ENCODE data around the gene UBQLNL.
A peak's percentile ranks its signal among the peaks of the same experiment; 100 is the strongest.

Gene UBQLNL

GRCh38 chr11:5488385-5488784 is 28.1 kb downstream of the UBQLNL start, which contains the start of gene OR52D1:
TSS of gene OR52D1 (plus strand) at chr11:5488685. CDS start at chr11:5488707, 22 bp downstream.
- no peak for DNase-seq (ENCODE audit: low read depth, low spot score)
- no peak for TF ChIP-seq CTCF (IDR thresholded peaks at IDR 0.05; ENCODE audit: insufficient read depth, low read length, missing control alignments)
- CTCF ChIA-PET: no interaction called here
- POLR2A ChIA-PET: no interaction called here
- no peak within 1 kb of the TSS for H3K4me3 ChIP-seq (ENCODE audit: low read depth, low read length)

- ChIA-PET POLR2A (no interaction called here), CTCF (interaction anchor here (1.7 kb wide), 1 partner anchor 10 kb away, joined by 11 read pairs; no protein-coding TSS in a partner anchor)
- DNase-seq (ENCODE audit: low read depth, low spot score): no peak
- TF ChIP-seq CTCF (IDR thresholded peaks at IDR 0.05; ENCODE audit: insufficient read depth, low read length, missing control alignments): no peak
- no peak overlapping the region for H3K4me3 ChIP-seq (ENCODE audit: low read depth, low read length)
Measured at GRCh38 chr11:5486421-5486820, 30.1 kb downstream of the UBQLNL start.

GRCh38 chr11:5486003-5486402 is 30.5 kb downstream of the UBQLNL start:
- no peak overlapping the region for H3K4me3 ChIP-seq (ENCODE audit: low read depth, low read length)
- TF ChIP-seq CTCF (IDR thresholded peaks at IDR 0.05; ENCODE audit: insufficient read depth, low read length, missing control alignments): no peak
- ChIA-PET CTCF (interaction anchor here (1.7 kb wide), 1 partner anchor 9 kb away, joined by 11 read pairs; no protein-coding TSS in a partner anchor), POLR2A (no interaction called here)
- no peak for DNase-seq (ENCODE audit: low read depth, low spot score)

GRCh38 chr11:5476186-5476819 is 40.2 kb downstream of the UBQLNL start:
- DNase-seq (ENCODE audit: low read depth, low spot score): peak; percentile 10
- ChIA-PET POLR2A (no interaction called here), CTCF (interaction anchor here (0.8 to 2.8 kb wide), 34 partner anchors 9 to 417 kb away, joined by 3 to 30 read pairs (median 5); partner anchors contain the start of genes OR52N2, TRIM22 and UBQLN3)
- no peak overlapping the region for H3K4me3 ChIP-seq (ENCODE audit: low read depth, low read length)
- TF ChIP-seq CTCF (IDR thresholded peaks at IDR 0.05; ENCODE audit: insufficient read depth, low read length, missing control alignments): peak; percentile 78

GRCh38 chr11:5473921-5474320 is 42.6 kb downstream of the UBQLNL start:
- no peak for DNase-seq (ENCODE audit: low read depth, low spot score)
- TF ChIP-seq CTCF (IDR thresholded peaks at IDR 0.05; ENCODE audit: insufficient read depth, low read length, missing control alignments): no peak
- no peak overlapping the region for H3K4me3 ChIP-seq (ENCODE audit: low read depth, low read length)
- POLR2A ChIA-PET: no interaction called here
- CTCF ChIA-PET: no interaction called here

- POLR2A ChIA-PET: no interaction called here
- DNase-seq (ENCODE audit: low read depth, low spot score): no peak
- CTCF ChIA-PET: interaction anchor here (2.1 kb wide), 1 partner anchor 9 kb away, joined by 7 read pairs; no protein-coding TSS in a partner anchor
- no peak for TF ChIP-seq CTCF (IDR thresholded peaks at IDR 0.05; ENCODE audit: insufficient read depth, low read length, missing control alignments)
- H3K4me3 ChIP-seq (ENCODE audit: low read depth, low read length): no peak overlapping the region
Measured at GRCh38 chr11:5467527-5467926, 49.0 kb downstream of the UBQLNL start.

Measured in AG04449 (cell line).